HG03520 (cell line): ENCODE measurements around the gene NOC3L.

Experiments
- ATAC-seq: cut with Tn5 transposase; IDR thresholded peaks from one replicate; pipeline ENCODE4 v1.9.1; 2021; ENCODE audit warnings: mild to moderate bottlenecking, moderate library complexity; ENCODE audit not compliant: unreplicated experiment

The NOC3L gene

GRCh38 chr10:94307046-94307615 is 55.6 kb downstream of the NOC3L start:
- ATAC-seq = no peak

- no peak for ATAC-seq
Measured at GRCh38 chr10:94303929-94304328, 58.8 kb downstream of the NOC3L start.

GRCh38 chr10:94300042-94300441 is 62.7 kb downstream of the NOC3L start:
- no peak for ATAC-seq

GRCh38 chr10:94299417-94299816 is 63.3 kb downstream of the NOC3L start:
- ATAC-seq = no peak

- no peak for ATAC-seq
Measured at GRCh38 chr10:94294168-94294567, 68.6 kb downstream of the NOC3L start.

- no peak for ATAC-seq
Measured at GRCh38 chr10:94293354-94293753, 69.4 kb downstream of the NOC3L start.

GRCh38 chr10:94292434-94293090 is 70.2 kb downstream of the NOC3L start:
- ATAC-seq = no peak

GRCh38 chr10:94288361-94289101 is 74.2 kb downstream of the NOC3L start:
- ATAC-seq = no peak

- ATAC-seq = no peak
Measured at GRCh38 chr10:94287336-94287735, 75.4 kb downstream of the NOC3L start.

- ATAC-seq = no peak
Measured at GRCh38 chr10:94286901-94287300, 75.8 kb downstream of the NOC3L start.

- no peak for ATAC-seq
Measured at GRCh38 chr10:94285271-94285670, 77.5 kb downstream of the NOC3L start.
